HepG2 (cell line): ENCODE measurements around the gene CNP. TPM values are rescaled to one million over a fixed set of nuclear protein-coding genes. Genes with fewer than 3 reads are reported as not detected.

Source experiments
- ARID4A ChIP-seq: sonication (generic); formaldehyde crosslinking; IDR thresholded peaks from 2 replicates; pipeline ENCODE4 v1.5.0; 2020; ENCODE audit warnings: mild to moderate bottlenecking, missing genetic modification reagents, borderline replicate concordance
- BCL6 ChIP-seq: IDR thresholded peaks from 2 replicates; pipeline ENCODE4 v1.6.1; 2016; ENCODE audit warnings: missing genetic modification reagents, missing compliant biosample characterization
- CENPBD1 ChIP-seq: sonication (generic); formaldehyde crosslinking; IDR thresholded peaks from 2 replicates; pipeline ENCODE4 v1.8.0; 2022; ENCODE audit warnings: missing genetic modification reagents, low read depth, mild to moderate bottlenecking, borderline replicate concordance
- DBP ChIP-seq: sonication (generic); formaldehyde crosslinking; IDR thresholded peaks from 2 replicates; pipeline ENCODE4 v1.4.0; 2020; ENCODE audit warnings: missing genetic modification reagents; ENCODE audit errors: not compliant biosample characterization
- FOXA3 ChIP-seq: IDR thresholded peaks from 2 replicates; pipeline ENCODE4 v1.6.1; 2016; ENCODE audit warnings: missing genetic modification reagents, missing compliant biosample characterization
- FOXO1 ChIP-seq: sonication (generic); formaldehyde crosslinking; IDR thresholded peaks from 2 replicates; pipeline ENCODE4 v1.4.0; 2020; ENCODE audit warnings: missing genetic modification reagents
- KLF6 ChIP-seq: IDR thresholded peaks from 2 replicates; pipeline ENCODE4 v1.8.0; 2016; ENCODE audit warnings: missing biosample characterization, missing genetic modification reagents
- MNT ChIP-seq: fragments of 450-650 bp; IDR thresholded peaks from 2 replicates; pipeline ENCODE4 v1.6.1; 2016
- PCBP2 ChIP-seq: fragments of 200-400 bp; formaldehyde crosslinking; optimal IDR thresholded peaks from 2 replicates; pipeline ENCODE3; 2018; ENCODE audit warnings: low read length, low read depth; ENCODE audit not compliant: poor library complexity, severe bottlenecking
- RBM39 ChIP-seq: fragments of 200-400 bp; formaldehyde crosslinking; IDR thresholded peaks from one replicate; pipeline ENCODE4 v1.6.1; 2018; ENCODE audit warnings: antibody characterized with exemption, mild to moderate bottlenecking, low read depth, low read length; ENCODE audit not compliant: poor library complexity, severe bottlenecking
- SOX13 ChIP-seq, 3 experiments: fragments of 450-650 bp in 1 of 3; sonication (generic) in 1 of 3; formaldehyde crosslinking in 1 of 3; IDR thresholded peaks in 2 of 3; conservative IDR thresholded peaks in 1 of 3; 2 replicates each; pipeline versions ENCODE4 v1.5.0 to v1.6.1; 2016 to 2020; ENCODE audit warnings: antibody characterized with exemption in 1 of 3, mild to moderate bottlenecking in 1 of 3, missing compliant biosample characterization in 1 of 3, missing genetic modification reagents in 1 of 3, moderate library complexity in 1 of 3
- SRY ChIP-seq: sonication (generic); formaldehyde crosslinking; IDR thresholded peaks from 2 replicates; pipeline ENCODE4 v1.8.0; 2022; ENCODE audit warnings: mild to moderate bottlenecking, missing genetic modification reagents
- TFE3 ChIP-seq: IDR thresholded peaks from 2 replicates; pipeline ENCODE4 v1.6.1; 2016
- TGIF2 ChIP-seq: IDR thresholded peaks from 2 replicates; pipeline ENCODE4 v1.6.1; 2016; ENCODE audit warnings: control low read depth, missing compliant biosample characterization
- ZNF180 ChIP-seq: sonication (generic); formaldehyde crosslinking; IDR thresholded peaks from 2 replicates; pipeline ENCODE4 v1.4.0; 2020; ENCODE audit warnings: low read depth, missing genetic modification reagents, borderline replicate concordance
- ZNF547 ChIP-seq: sonication (generic); formaldehyde crosslinking; IDR thresholded peaks from 2 replicates; pipeline ENCODE4 v1.5.1; 2020; ENCODE audit warnings: mild to moderate bottlenecking, missing genetic modification reagents
- ZNF576 ChIP-seq: sonication (generic); formaldehyde crosslinking; IDR thresholded peaks from 2 replicates; pipeline ENCODE4 v1.4.0; 2020; ENCODE audit warnings: mild to moderate bottlenecking, missing genetic modification reagents
- ZNF589 ChIP-seq: sonication (generic); formaldehyde crosslinking; conservative IDR thresholded peaks from 2 replicates; pipeline ENCODE4 v1.8.0; 2022; ENCODE audit warnings: mild to moderate bottlenecking, moderate library complexity, missing genetic modification reagents
- polyA plus RNA-seq, 8 experiments: library from polyadenylated mRNA; depleted of rRNA in 3 of 8; stranded (reverse) in 7 of 8; unstranded in 1 of 8; fragments of >200 nt; fragmentation: Illumina TruSeq in 4 of 8; extraction: Trizol in 4 of 8; gene quantifications; 2 replicates each; pipeline versions ENCODE4 v1.2.1 to v1.2.3, GENCODE V29; 2011 to 2016; ENCODE audit warnings: low read depth in 4 of 8, missing spikeins in 1 of 8, mixed read lengths in 1 of 8; ENCODE audit not compliant: insufficient read depth in 1 of 8
- total RNA-seq, 5 experiments: library from RNA; depleted of rRNA; stranded (reverse); fragments of >200 nt; fragmentation: Illumina TruSeq; extraction: Trizol; gene quantifications; 2 replicates each; pipeline ENCODE4 v1.2.3, GENCODE V29; 2016; ENCODE audit warnings: low read depth in 1 of 5

The CNP gene
- total and polyA plus RNA-seq, 2 of the 13 experiments (the other 11 are each of a cell fraction or from before 2014, with no cell fraction given), result 97.2 to 161 TPM

GRCh38 chr17:41918314-41919164 lies 48.1 kb upstream of the CNP start, which contains the start of gene ACLY (continued):
- TF ChIP-seq SRY (CRISPR knock-in tag) (no peak; the same call in 1 of the 2 replicates), SOX13 (IDR thresholded peaks at IDR 0.05) (no peak), SOX13 (CRISPR knock-in tag; conservative IDR thresholded peaks at IDR 0.05 in 1 of 2, IDR thresholded peaks at IDR 0.05 in 1 of 2) (0 out of 4 replicates have a peak, but pooled peaks of 1 of the 2 experiments have one; percentile 4), MNT (peak; percentile 58; the same call in 1 of the 2 replicates), ZNF180 (no peak), FOXO1 (CRISPR knock-in tag) (peak; percentile 23; the same call in 1 of the 2 replicates), KLF6 (CRISPR knock-in tag) (no peak), RBM39 (peak; percentile 77), ZNF589 (no peak; the same call in 1 of the 2 replicates), ZNF547 (CRISPR knock-in tag) (no peak; the same call in none of the 2 replicates), TFE3 (CRISPR knock-in tag) (peak; percentile 14; the same call in 1 of the 2 replicates), ARID4A (CRISPR knock-in tag) (peak; percentile 89), PCBP2 (no peak), BCL6 (CRISPR knock-in tag) (no peak; the same call in none of the 2 replicates), DBP (CRISPR knock-in tag) (no peak), CENPBD1 (CRISPR knock-in tag) (no peak), ZNF576 (CRISPR knock-in tag) (0 out of 2 replicates have a peak, but pooled peaks have one; percentile 2), FOXA3 (CRISPR knock-in tag) (no peak; the same call in 1 of the 2 replicates), TGIF2 (no peak; the same call in 1 of the 2 replicates)
